Activated gamma-delta T cell (primary cell): Measurements from ENCODE around the gene CLSTN3.
"Not testable (repeated sequence)": the region's sequence is repeated elsewhere in the genome, so short reads cannot be mapped to it uniquely, and the experiment has no call there.

ENCODE experiments used
- DNase-seq: peaks from one replicate; lab custom pipeline; 2025; lab: John Stamatoyannopoulos, UW

CLSTN3 gene

GRCh38 chr12:7103837-7104584, 26.2 kb upstream of the CLSTN3 start:
- DNase-seq = no peak

- no peak for DNase-seq
These were observed 24.1 kb upstream of the CLSTN3 start for GRCh38 chr12:7106082-7106481.

DNA sequence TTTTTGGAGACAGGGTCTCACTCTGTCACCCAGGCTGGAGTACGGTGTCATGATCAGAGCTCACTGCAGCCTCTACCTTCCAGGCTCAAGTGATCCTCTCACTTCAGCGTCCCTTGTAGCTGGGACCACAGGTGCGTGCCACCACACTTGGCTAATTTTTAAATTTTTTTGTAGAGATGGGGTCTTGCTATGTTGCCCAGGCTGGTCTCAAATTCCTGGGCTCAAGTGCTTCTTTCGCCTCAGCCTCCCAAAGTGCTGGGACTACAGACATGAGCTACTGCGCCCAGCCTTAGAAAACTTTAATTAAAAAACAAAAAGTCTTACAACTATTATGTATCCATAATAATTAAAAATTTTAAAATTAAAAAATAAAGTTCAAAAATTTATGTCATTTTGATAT, 23.0 kb upstream of the CLSTN3 start:
- not testable (repeated sequence) for DNase-seq

GRCh38 chr12:7107636-7108002, 22.6 kb upstream of the CLSTN3 start:
- no peak for DNase-seq

- peak; percentile 41 for DNase-seq
These were observed 22.0 kb upstream of the CLSTN3 start for GRCh38 chr12:7108003-7108795.

GRCh38 chr12:7108796-7109571, 21.2 kb upstream of the CLSTN3 start, which contains the start of gene C1RL:
Gene C1RL (minus strand): TSS chr12:7109214. CDS start chr12:7109180, 34 bp downstream.
- DNase-seq = peak; percentile 54

GRCh38 chr12:7109572-7109920, 20.6 kb upstream of the CLSTN3 start:
- no peak for DNase-seq

GRCh38 chr12:7110661-7111060, 19.5 kb upstream of the CLSTN3 start:
- DNase-seq = no peak

GRCh38 chr12:7112041-7112440, 18.1 kb upstream of the CLSTN3 start:
- no peak for DNase-seq

DNA sequence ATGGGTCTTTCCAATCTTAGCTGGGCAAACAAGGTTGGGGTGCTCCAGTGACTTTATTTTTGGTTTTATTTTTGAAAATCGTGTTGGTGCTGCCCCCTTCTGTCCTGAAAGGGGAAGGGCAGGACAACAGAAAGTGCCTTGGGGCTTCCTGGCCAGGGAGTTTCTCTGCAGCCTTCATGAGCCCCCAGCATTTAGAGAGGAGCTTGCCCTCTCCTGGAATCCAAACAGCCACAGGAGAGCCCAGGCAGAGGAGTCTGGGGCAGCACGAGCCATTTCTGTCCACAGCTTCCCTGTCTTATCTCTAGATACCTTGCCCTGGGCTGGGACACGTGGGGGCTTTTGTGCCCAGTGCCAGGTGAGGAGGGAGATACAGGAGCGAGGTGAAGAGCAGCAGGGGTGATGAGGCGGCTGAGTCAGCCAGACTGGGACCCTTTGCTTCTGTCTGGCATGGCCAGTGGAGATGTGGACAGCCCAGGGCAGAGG, 16.7 kb upstream of the CLSTN3 start:
- DNase-seq = no peak

- DNase-seq = no peak
These were observed 16.2 kb upstream of the CLSTN3 start for GRCh38 chr12:7114008-7114407.

- no peak for DNase-seq
These were observed 15.3 kb upstream of the CLSTN3 start for GRCh38 chr12:7114851-7115250.

DNA sequence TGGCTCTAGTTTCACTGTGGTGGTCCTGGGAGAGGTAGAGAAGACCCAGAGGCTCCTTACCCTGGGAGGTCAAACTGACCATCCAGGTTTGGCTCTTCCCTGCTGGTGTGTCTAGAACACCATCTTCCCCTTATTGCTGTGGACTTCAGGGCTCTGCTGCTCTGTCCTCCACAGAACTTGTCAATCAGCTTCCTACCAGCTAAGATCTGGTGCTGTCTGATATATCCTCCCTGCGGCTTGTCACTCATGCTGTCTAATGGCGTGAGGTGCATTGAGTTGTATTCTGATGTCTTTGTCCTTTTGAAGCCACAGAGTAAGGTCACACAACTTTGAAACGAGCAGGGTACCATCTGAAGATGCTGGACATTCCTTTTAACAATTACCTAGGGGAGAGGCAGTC, 14.0 kb upstream of the CLSTN3 start:
- no peak for DNase-seq

- DNase-seq = no peak
These were observed 13.3 kb upstream of the CLSTN3 start for GRCh38 chr12:7116916-7117315.

DNA sequence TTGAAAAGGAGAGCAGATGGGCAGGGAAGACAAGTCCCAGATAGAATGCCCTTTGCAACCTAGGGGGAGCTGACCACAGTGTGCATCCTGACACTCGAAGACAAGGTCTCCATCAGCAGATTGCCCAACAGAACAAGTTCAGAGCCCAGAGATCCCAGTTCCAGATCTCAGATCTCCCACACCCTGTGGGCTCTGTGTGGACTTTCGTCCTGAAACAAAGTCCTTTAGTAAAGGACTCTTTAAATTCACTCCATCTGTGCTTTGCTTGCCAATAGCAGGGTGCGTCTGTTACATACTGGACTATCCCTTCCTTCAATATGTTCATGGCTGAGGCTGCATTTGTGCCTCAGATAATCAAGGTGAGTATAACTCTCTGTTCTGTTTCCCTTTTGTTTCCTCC, 12.5 kb upstream of the CLSTN3 start:
- DNase-seq = no peak

DNA sequence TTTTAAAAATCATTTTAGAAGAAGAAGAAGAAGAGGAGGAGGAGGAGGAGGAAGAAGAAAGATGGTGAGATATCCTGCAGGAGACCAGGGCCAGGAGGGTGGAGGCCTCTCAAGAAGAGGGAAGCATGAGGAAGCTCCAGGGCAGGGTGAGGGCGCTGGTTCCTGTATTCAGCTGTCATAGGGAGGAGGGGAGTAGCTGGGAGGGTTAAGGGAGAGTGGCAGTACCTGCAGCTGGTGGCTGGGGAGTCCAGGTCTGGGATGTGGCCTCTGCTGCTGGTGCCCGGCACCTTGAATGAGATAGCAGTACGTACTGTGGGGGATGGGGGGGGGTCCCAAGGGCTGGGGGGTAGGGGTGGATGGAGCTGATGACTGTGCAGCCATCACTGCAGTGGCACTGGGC, 11.3 kb upstream of the CLSTN3 start:
- DNase-seq = no peak

- DNase-seq = no peak
These were observed 10.0 kb upstream of the CLSTN3 start for GRCh38 chr12:7120166-7120565.

GRCh38 chr12:7121324-7121723, 8.8 kb upstream of the CLSTN3 start:
- no peak for DNase-seq

DNA sequence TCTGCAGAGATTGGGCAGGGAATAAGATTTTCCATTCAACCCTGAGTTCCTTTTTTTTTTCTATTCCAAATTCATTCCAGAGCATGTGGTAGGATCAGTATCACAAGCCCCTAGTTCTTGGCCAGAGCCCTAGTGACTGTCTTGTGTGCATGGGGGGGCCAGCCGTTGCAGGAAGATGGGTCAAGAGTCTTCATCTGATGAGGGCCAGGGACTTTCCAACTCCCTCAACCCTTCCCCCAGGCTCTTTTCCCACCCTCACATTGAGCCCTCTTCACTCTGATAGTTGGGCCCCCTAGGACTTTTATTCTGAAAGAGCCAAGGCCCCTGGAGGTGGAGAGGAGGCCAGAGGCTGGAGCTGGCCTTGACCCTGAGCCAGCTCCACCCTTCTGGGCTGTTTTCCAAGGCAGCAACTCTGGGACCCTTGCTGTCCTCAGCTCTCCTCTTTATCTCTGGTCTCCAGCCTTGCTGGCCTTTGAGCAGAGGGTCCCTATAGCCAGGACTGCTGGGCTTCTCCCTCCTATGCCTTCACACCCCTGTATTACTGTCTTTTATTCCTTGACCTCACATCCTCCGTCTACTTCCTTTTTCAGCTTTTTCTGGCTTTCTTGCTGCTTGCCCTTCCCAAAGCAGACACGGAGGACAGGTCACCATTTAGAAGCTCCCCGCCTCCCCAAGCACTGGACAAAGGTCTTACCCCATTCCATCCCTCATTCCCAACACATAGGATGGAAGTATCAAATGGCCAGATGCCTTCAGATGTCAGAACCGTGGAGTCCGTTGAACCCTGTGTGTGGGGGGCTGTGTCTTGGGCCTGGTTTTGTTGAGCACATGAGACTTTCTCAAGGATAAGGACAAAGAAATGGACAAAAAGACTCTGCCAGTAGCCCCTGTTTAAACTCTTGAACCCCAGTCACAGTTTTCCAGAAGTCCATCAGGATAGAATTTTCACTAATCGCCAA, 7.1 kb upstream of the CLSTN3 start:
- no peak for DNase-seq

GRCh38 chr12:7123806-7124522, 6.2 kb upstream of the CLSTN3 start:
- no peak for DNase-seq
